ENCODE measurements around the gene PRIM2. TPM values are rescaled to one million over a fixed set of nuclear protein-coding genes. Genes with fewer than 3 reads are reported as not detected.
A peak's percentile ranks its signal among the peaks of the same experiment; 100 is the strongest.

The PRIM2 gene
- total and polyA plus RNA-seq, 2 experiments from 2014 or later = 27.9 to 61.3 TPM

DNA sequence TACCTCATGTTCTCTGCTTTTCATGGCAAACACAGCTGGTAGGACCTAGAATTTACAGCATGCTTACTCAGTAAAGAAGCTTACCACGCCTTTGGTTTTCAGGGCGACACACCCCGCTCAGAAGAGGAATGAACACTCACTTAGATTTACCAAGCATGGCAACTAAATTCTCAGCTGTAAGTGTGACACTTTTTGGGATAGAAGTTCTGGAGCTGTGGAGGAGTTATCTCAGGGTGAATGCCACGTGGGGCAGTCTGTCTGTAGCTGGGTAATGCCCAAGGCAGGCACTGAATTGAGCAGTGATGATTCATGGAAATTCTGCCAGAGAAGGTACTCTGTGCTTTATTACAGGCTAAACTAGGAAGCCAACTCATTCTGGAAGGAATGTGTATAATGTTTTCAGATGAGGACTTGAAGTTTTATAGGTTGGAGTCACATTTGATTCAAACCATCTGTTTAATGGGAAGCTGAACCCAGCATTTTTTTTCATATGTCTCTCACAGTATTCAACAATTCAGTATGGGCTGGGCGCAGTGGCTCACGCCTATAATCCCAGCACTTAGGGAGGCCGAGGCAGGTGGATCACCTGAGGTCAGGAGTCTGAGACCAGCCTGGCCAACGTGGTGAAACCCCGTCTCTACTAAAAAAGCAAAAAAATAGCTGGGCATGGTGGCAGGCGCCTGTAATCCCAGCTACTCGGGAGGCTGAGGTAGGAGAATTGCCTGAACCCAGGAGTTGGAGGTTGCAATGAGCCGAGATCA is 3.5 kb upstream of the PRIM2 start:
- Histone ChIP-seq H3K9me3 (ENCODE audit: low read depth) (no peaks in the 10 kb centered on the region), H3K9me2 (ENCODE audit: insufficient read depth) (no peaks in the 10 kb centered on the region), H3K4me3 (peak overlapping the region; percentile 47; the same call in 1 of the 2 replicates), H3K36me3 (ENCODE audit: low read depth) (no peaks in the 10 kb centered on the region), H3K79me2 (ENCODE audit: insufficient read depth) (peaks cover 21% of the 10 kb centered on the region), H3K27me3 (replicated peaks; ENCODE audit: insufficient read depth) (no peaks in the 10 kb centered on the region), H2AFZ (peak overlapping the region; percentile 10), H3K4me2 (ENCODE audit: unreplicated experiment) (peak overlapping the region; percentile 76), H3F3A (ENCODE audit: insufficient read depth) (peaks cover 44% of the 10 kb centered on the region), H4K20me1 (ENCODE audit: insufficient read depth) (no peaks in the 10 kb centered on the region), H3K9ac (peak overlapping the region; percentile 70), H3K4me1 (ENCODE audit: insufficient read depth) (peaks cover 48% of the 10 kb centered on the region), H3K27ac (peak overlapping the region; percentile 91)
- in situ Hi-C loops (cut with MboI) = loop anchor here (25.0 kb wide), 2 partner anchors 402 to 677 kb away; partner anchors contain the start of gene DST
- peak; percentile 99 for DNase-seq
- WGBS, 2 experiments (ENCODE audit: low coverage in 1 of 2, low lambda C conversion rate in 2 of 2, missing lambda C conversion rate in 2 of 2) = 7 to 9% methylated on average over 12 of the region's 12 CpGs
- TF ChIP-seq EZH2 (IDR thresholded peaks at IDR 0.05; ENCODE audit: insufficient read depth, poor library complexity, severe bottlenecking) (no peak), EZH2phosphoT487 (IDR thresholded peaks at IDR 0.05; ENCODE audit: insufficient read depth, low read depth) (no peak)

DNA sequence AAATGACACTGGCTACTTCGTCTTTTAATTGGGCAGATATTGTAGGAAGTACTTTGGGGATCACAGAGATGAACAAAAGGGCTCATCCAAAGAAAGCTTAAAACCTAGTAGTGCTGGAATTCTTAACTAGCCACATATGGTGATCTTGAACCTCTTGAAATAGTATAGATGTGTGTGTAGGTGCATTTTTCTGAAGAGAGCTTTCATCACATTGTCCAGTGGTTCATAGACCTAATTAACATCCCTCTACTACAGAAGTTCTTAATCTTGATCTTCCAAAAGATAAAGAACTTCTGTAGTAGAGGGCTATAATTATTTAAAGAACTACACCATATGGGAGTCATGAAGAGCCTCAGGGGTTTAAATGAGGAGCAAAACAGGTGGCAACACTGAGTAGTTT is 2.3 kb upstream of the PRIM2 start:
- Histone ChIP-seq H3K4me3 (no peak overlapping the region), H3K27me3 (replicated peaks; ENCODE audit: insufficient read depth) (no peaks in the 10 kb centered on the region), H3F3A (ENCODE audit: insufficient read depth) (peaks cover 44% of the 10 kb centered on the region), H3K36me3 (ENCODE audit: low read depth) (peaks cover 1% of the 10 kb centered on the region; the same call in 1 of the 2 replicates), H3K79me2 (ENCODE audit: insufficient read depth) (peaks cover 34% of the 10 kb centered on the region), H3K4me2 (ENCODE audit: unreplicated experiment) (peak overlapping the region; percentile 98), H3K9me2 (ENCODE audit: insufficient read depth) (no peaks in the 10 kb centered on the region), H4K20me1 (ENCODE audit: insufficient read depth) (no peaks in the 10 kb centered on the region), H3K9me3 (ENCODE audit: low read depth) (no peaks in the 10 kb centered on the region), H2AFZ (0 out of 2 replicates have a peak overlapping the region, but pooled peaks have one; percentile 13), H3K27ac (peak overlapping the region; percentile 91), H3K4me1 (ENCODE audit: insufficient read depth) (peaks cover 60% of the 10 kb centered on the region), H3K9ac (peak overlapping the region; percentile 70; the same call in 1 of the 2 replicates)
- in situ Hi-C loops (cut with MboI) = loop anchor here (5.0 to 25.0 kb wide), 3 partner anchors 138 to 678 kb away; partner anchors contain the start of gene DST
- TF ChIP-seq EZH2 (IDR thresholded peaks at IDR 0.05; ENCODE audit: insufficient read depth, poor library complexity, severe bottlenecking) (no peak), EZH2phosphoT487 (IDR thresholded peaks at IDR 0.05; ENCODE audit: insufficient read depth, low read depth) (no peak)
- no peak for DNase-seq
- 41 to 44% methylated on average over 1 of the region's 1 CpG for WGBS, 2 experiments (ENCODE audit: low coverage in 1 of 2, low lambda C conversion rate in 2 of 2, missing lambda C conversion rate in 2 of 2)

DNA sequence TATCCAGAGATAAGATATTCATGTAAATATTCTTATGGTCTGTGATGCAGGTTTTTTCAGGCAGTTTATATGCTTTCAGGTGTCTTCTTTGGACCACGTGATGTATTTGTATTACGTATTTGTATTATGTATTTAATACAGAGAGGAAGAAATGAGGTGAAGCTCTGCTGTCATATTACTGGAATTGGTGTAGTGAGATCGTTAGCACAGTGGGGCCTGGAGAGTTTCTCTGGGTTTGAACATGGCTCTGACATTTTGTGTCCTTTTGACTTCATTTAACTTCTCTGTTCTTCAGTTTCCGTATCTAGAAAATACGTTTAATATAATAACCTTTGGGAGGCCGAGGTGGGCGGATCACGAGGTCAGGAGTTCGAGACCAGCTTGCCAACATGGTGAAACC is 1.6 kb upstream of the PRIM2 start:
- 65 to 69% methylated on average over 9 of the region's 9 CpGs for WGBS, 2 experiments (ENCODE audit: low coverage in 1 of 2, low lambda C conversion rate in 2 of 2, missing lambda C conversion rate in 2 of 2)
- H3F3A ChIP-seq (ENCODE audit: insufficient read depth) = peaks cover 44% of the 10 kb centered on the region
- H3K9me3 ChIP-seq (ENCODE audit: low read depth) = no peaks in the 10 kb centered on the region
- peak overlapping the region; percentile 25 for H3K27ac ChIP-seq
- peak overlapping the region; percentile 77; the same call in 1 of the 2 replicates for H3K9ac ChIP-seq
- in situ Hi-C loops (cut with MboI) = loop anchor here (5.0 to 25.0 kb wide), 3 partner anchors 139 to 679 kb away; partner anchors contain the start of gene DST
- no peaks in the 10 kb centered on the region for H3K9me2 ChIP-seq (ENCODE audit: insufficient read depth)
- H3K4me3 ChIP-seq = no peak overlapping the region
- H2AFZ ChIP-seq = peak overlapping the region; percentile 86; the same call in 1 of the 2 replicates
- H3K27me3 ChIP-seq (replicated peaks; ENCODE audit: insufficient read depth) = no peaks in the 10 kb centered on the region
- peaks cover 9% of the 10 kb centered on the region; the same call in 1 of the 2 replicates for H3K36me3 ChIP-seq (ENCODE audit: low read depth)
- peak overlapping the region; percentile 98 for H3K4me2 ChIP-seq (ENCODE audit: unreplicated experiment)
- peaks cover 41% of the 10 kb centered on the region for H3K79me2 ChIP-seq (ENCODE audit: insufficient read depth)
- TF ChIP-seq EZH2phosphoT487 (IDR thresholded peaks at IDR 0.05; ENCODE audit: insufficient read depth, low read depth) = no peak
- no peak for TF ChIP-seq EZH2 (IDR thresholded peaks at IDR 0.05; ENCODE audit: insufficient read depth, poor library complexity, severe bottlenecking)
- DNase-seq = no peak
- peaks cover 62% of the 10 kb centered on the region for H3K4me1 ChIP-seq (ENCODE audit: insufficient read depth)
- H4K20me1 ChIP-seq (ENCODE audit: insufficient read depth) = no peaks in the 10 kb centered on the region

DNA sequence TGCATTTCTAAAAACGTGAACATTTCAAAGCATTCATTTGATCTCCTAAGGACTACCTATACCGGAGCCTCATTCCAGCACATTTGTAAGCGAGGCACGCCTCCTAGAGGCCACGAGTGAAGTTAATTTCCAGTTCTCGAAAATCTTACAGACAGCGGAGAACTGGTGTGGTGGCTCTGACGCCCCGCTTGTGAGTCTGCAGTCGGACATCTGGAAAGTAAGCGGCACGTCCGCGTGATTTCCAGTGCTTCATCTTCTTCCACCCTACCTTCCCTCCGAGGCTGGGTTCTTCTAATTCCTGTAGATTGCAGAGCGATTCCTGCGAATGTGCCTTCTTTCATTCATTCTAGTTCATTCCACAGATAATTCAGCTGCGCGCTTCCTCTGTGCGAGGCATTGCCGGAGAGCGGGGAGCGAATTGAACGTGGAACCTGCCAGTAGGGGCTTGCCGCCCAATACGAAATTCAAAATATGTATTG is 810 bp upstream of the PRIM2 start:
- Histone ChIP-seq H3K36me3 (ENCODE audit: low read depth) (peaks cover 15% of the 10 kb centered on the region), H3K4me1 (ENCODE audit: insufficient read depth) (peaks cover 62% of the 10 kb centered on the region), H3K9me2 (ENCODE audit: insufficient read depth) (no peaks in the 10 kb centered on the region), H3K9ac (peak overlapping the region; percentile 77), H3K9me3 (ENCODE audit: low read depth) (no peaks in the 10 kb centered on the region), H3F3A (ENCODE audit: insufficient read depth) (peaks cover 44% of the 10 kb centered on the region), H3K27ac (peak overlapping the region; percentile 66), H4K20me1 (ENCODE audit: insufficient read depth) (no peaks in the 10 kb centered on the region), H3K27me3 (replicated peaks; ENCODE audit: insufficient read depth) (no peaks in the 10 kb centered on the region), H2AFZ (peak overlapping the region; percentile 86), H3K4me3 (peak overlapping the region; percentile 89), H3K79me2 (ENCODE audit: insufficient read depth) (peaks cover 49% of the 10 kb centered on the region), H3K4me2 (ENCODE audit: unreplicated experiment) (peak overlapping the region; percentile 98)
- DNase-seq = peak; percentile 95
- in situ Hi-C loops (cut with MboI) = loop anchor here (5.0 to 25.0 kb wide), 3 partner anchors 139 to 679 kb away; partner anchors contain the start of gene DST
- TF ChIP-seq EZH2 (IDR thresholded peaks at IDR 0.05; ENCODE audit: insufficient read depth, poor library complexity, severe bottlenecking) = no peak
- no peak for TF ChIP-seq EZH2phosphoT487 (IDR thresholded peaks at IDR 0.05; ENCODE audit: insufficient read depth, low read depth)
- 1% methylated on average over 26 of the region's 26 CpGs for WGBS, 2 experiments (ENCODE audit: low coverage in 1 of 2, low lambda C conversion rate in 2 of 2, missing lambda C conversion rate in 2 of 2)

Data from GM23248 (cell line).